Heart right ventricle (tissue), 16 donors: ENCODE data around the gene SRD5A3. TPM values are rescaled to one million over a fixed set of nuclear protein-coding genes. Genes with fewer than 3 reads are reported as not detected.
"Not testable (repeated sequence)": the region's sequence is repeated elsewhere in the genome, so short reads cannot be mapped to it uniquely, and the experiment has no call there.

Source experiments
- ATAC-seq, 8 donors: fragments of 200-7000 bp; cut with Tn5 transposase; one replicate each; pipeline ENCODE4 v1.9.1; 2020; ENCODE audit warnings: mild to moderate bottlenecking in 8 of 8, moderate library complexity in 8 of 8, moderate number of reproducible peaks in 1 of 8
- DNase-seq, 2 donors: peaks; one replicate each; pipeline ENCODE4 v3.0.0-alpha.2; 2020
- H3K27ac ChIP-seq, 10 donors: fragments of 200-600 bp; sonication (generic) in 2 of 10; one replicate each; pipeline versions ENCODE4 v1.5.0 to v1.8.0; 2020 to 2022; ENCODE audit warnings: mild to moderate bottlenecking in 3 of 10
- H3K27me3 ChIP-seq, 7 donors: fragments of 200-600 bp; one replicate each; pipeline ENCODE4 v1.8.0; 2021 to 2022; ENCODE audit warnings: mild to moderate bottlenecking in 2 of 7
- H3K36me3 ChIP-seq, 9 donors: fragments of 200-600 bp; sonication (generic) in 1 of 9; one replicate each; pipeline versions ENCODE4 v1.5.0 to v1.8.0; 2020 to 2022; ENCODE audit warnings: mild to moderate bottlenecking in 2 of 9
- H3K4me1 ChIP-seq, 9 donors: fragments of 200-600 bp; sonication (generic) in 1 of 9; one replicate each; pipeline versions ENCODE4 v1.5.0 to v1.8.0; 2020 to 2022; ENCODE audit warnings: mild to moderate bottlenecking in 4 of 9
- H3K4me3 ChIP-seq, 10 donors: fragments of 200-600 bp; sonication (generic) in 2 of 10; one replicate each; pipeline versions ENCODE4 v1.5.0 to v1.8.0; 2020 to 2022; ENCODE audit warnings: mild to moderate bottlenecking in 7 of 10, moderate library complexity in 2 of 10
- H3K9me3 ChIP-seq, 11 donors: fragments of 200-600 bp in 10 of 11; sonication (generic) in 2 of 11; one replicate each; pipeline versions ENCODE4 v1.5.0 to v1.8.0; 2013 to 2022; ENCODE audit warnings: mild to moderate bottlenecking in 2 of 11, control low read depth in 1 of 11, moderate library complexity in 1 of 11
- WGBS, 2 donors: extraction: QIAGEN DNeasy Blood & Tissue Kit; methylation state at CpG; one replicate each; pipeline ENCODE4 v1.1.7; 2013; ENCODE audit warnings: inconsistent platforms in 1 of 2; 5-methylcytosine and 5-hydroxymethylcytosine counted together
- intact Hi-C, 10 donors: fragments of 100-400 bp; cut with DNase I; formaldehyde crosslinking; loops; one replicate each; pipeline versions ENCODE4 v1.11.1 to v1.14.2; 2022
- polyA plus RNA-seq, 2 donors: library from polyadenylated mRNA; stranded (reverse); fragments of 200-250 nt; gene quantifications; one replicate each; pipeline ENCODE4 v1.2.3, GENCODE V29; 2013
- total RNA-seq, 10 donors: library from RNA; stranded (reverse); fragmentation: NEBNext Ultra II Directional in 3 of 10; extraction: Animal tissue kit (Norgen Biotek cat#: 25700) in 3 of 10; gene quantifications; one replicate each; pipeline versions ENCODE4 v1.2.1 to v1.2.4, GENCODE V29; 2021 to 2023
- TF ChIP-seq, protein P1 (sequence below), 9 donors: fragments of 200-600 bp; sonication (generic) in 2 of 9; IDR thresholded peaks; one replicate each; pipeline versions ENCODE4 v1.5.0 to v1.8.0; 2021 to 2022; ENCODE audit warnings: antibody characterized with exemption in 9 of 9, mild to moderate bottlenecking in 5 of 9, moderate library complexity in 1 of 9
- donor health status: Arrhythmogenic right ventricular cardiomyopathy.
- donor health status: ischemic (EF 13 %, LVEDD 7.1; RV severe dilation, severe dysfunction).
- donor health status: healthy with polysubstance abuse.
- donor health status: DM: no; HTN: yes; CAD: no.
- donor health status: DM: no; HTN: no; CAD: no.
- donor health status: ischemic (EF 25% LVEDD 6.9; RV normal size, moderate dysfunction).
- donor health status: ischemic (EF 25% LVEDD 5.7; RV mildly dilated, moderate dysfunction).
- donor health status: healthy.
- donor health status: DM: yes; HTN: yes; CAD: no.
- donor health status: Ischemic cardiomyopathy.
- donor health status: ischemic (EF 35%, LVEDD 5.7; RV mildly dilated, moderate dysfunction).
- donor health status: nonischemic (EF 11% LVEDD 7.7; RV severe dilation, severe dysfunction).
- donor health status: DM: yes; HTN: yes; CAD: no.
- donor health status: PGD.
- donor health status: ischemic (EF 29% LVEDD 5.4; RV normal size, mild dysfunction).
- donor health status: nonischemic (EF 23%, LVEDD 6.1; RV moderate dilation, normal function).

The SRD5A3 gene
- total and polyA plus RNA-seq, 12 donors: 4.4 to 14.6 (median 7.7) TPM

GRCh38 chr4:55351824-55352223, 5.8 kb downstream of the SRD5A3 start:
- DNase-seq: no peak
- no peak overlapping the region for H3K27ac ChIP-seq
- H3K4me3 ChIP-seq: no peak overlapping the region
- no peak for ATAC-seq
- intact Hi-C loops: loop anchor here in 1 of 10 donors (10.0 kb wide), 1 partner anchor 513 kb away; no protein-coding TSS in a partner anchor
- no peaks in the 10 kb centered on the region for H3K27me3 ChIP-seq
- H3K4me1 ChIP-seq: peaks cover 5 to 23% (median 11%) of the 10 kb centered on the region in 9 donors
- no peaks in the 10 kb centered on the region for H3K9me3 ChIP-seq
- TF ChIP-seq, protein P1, sequence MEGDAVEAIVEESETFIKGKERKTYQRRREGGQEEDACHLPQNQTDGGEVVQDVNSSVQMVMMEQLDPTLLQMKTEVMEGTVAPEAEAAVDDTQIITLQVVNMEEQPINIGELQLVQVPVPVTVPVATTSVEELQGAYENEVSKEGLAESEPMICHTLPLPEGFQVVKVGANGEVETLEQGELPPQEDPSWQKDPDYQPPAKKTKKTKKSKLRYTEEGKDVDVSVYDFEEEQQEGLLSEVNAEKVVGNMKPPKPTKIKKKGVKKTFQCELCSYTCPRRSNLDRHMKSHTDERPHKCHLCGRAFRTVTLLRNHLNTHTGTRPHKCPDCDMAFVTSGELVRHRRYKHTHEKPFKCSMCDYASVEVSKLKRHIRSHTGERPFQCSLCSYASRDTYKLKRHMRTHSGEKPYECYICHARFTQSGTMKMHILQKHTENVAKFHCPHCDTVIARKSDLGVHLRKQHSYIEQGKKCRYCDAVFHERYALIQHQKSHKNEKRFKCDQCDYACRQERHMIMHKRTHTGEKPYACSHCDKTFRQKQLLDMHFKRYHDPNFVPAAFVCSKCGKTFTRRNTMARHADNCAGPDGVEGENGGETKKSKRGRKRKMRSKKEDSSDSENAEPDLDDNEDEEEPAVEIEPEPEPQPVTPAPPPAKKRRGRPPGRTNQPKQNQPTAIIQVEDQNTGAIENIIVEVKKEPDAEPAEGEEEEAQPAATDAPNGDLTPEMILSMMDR (IDR thresholded peaks at IDR 0.05): no peak
- peaks cover 0 to 21% (median 2%) of the 10 kb centered on the region in 9 donors for H3K36me3 ChIP-seq

GRCh38 chr4:55352726-55353125, 6.7 kb downstream of the SRD5A3 start:
- DNase-seq (no peak), ATAC-seq (no peak)
- Histone ChIP-seq H3K36me3 (peaks cover 0 to 21% (median 2%) of the 10 kb centered on the region in 9 donors), H3K4me1 (peaks cover 0 to 23% (median 3%) of the 10 kb centered on the region in 9 donors), H3K27ac (no peak overlapping the region), H3K9me3 (no peaks in the 10 kb centered on the region), H3K4me3 (no peak overlapping the region), H3K27me3 (no peaks in the 10 kb centered on the region)
- 95 to 99% methylated on average over 2 of the region's 2 CpGs for WGBS, 2 donors
- intact Hi-C loops: loop anchor here in 1 of 10 donors (10.0 kb wide), 1 partner anchor 512 kb away; no protein-coding TSS in a partner anchor
- TF ChIP-seq, protein P1 (IDR thresholded peaks at IDR 0.05): no peak

- intact Hi-C loops: loop anchor here in 1 of 10 donors (10.0 kb wide), 1 partner anchor 512 kb away; no protein-coding TSS in a partner anchor
- H3K27ac ChIP-seq, ATAC-seq, H3K4me3 ChIP-seq, H3K9me3 ChIP-seq, H3K27me3 ChIP-seq, DNase-seq: not testable (repeated sequence)
- Histone ChIP-seq H3K4me1 (peaks cover 0 to 23% (median 4%) of the 10 kb centered on the region in 9 donors), H3K36me3 (peaks cover 0 to 21% (median 2%) of the 10 kb centered on the region in 9 donors)
- WGBS, 2 donors: 94 to 99% methylated on average over 13 of the region's 13 CpGs
Observed at GRCh38 chr4:55353228-55353747, 7.2 kb downstream of the SRD5A3 start.

DNA sequence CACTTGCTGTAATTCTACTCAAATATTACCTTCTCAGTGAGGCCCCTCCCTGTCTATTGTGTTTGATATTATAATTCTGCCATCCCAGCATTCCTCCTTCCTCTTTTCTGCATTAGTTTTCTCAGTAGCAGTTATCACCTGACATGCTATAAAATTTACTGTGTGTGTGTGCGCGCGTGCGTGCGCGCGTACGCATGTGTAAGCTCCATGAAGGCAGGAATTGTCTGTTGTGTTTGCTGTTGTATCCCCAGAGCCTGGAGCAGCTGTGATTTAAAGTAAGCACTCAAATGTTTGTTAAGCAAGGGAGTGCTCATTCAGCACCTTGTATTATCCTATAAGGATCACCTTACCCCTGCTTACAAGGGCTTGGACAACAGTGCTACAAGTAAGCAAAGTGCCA, 8.6 kb downstream of the SRD5A3 start:
- TF ChIP-seq, protein P1 (IDR thresholded peaks at IDR 0.05): no peak
- intact Hi-C loops: loop anchor here in 1 of 10 donors (10.0 kb wide), 1 partner anchor 510 kb away; no protein-coding TSS in a partner anchor
- no peaks in the 10 kb centered on the region for H3K9me3 ChIP-seq
- H3K4me1 ChIP-seq: peaks cover 2 to 32% (median 17%) of the 10 kb centered on the region in 9 donors
- no peaks in the 10 kb centered on the region for H3K27me3 ChIP-seq
- DNase-seq (no peak), ATAC-seq (no peak)
- H3K36me3 ChIP-seq: peaks cover 0 to 21% (median 2%) of the 10 kb centered on the region in 9 donors
- 94 to 95% methylated on average over 8 of the region's 8 CpGs for WGBS, 2 donors
- no peak overlapping the region for H3K27ac ChIP-seq
- H3K4me3 ChIP-seq: no peak overlapping the region

GRCh38 chr4:55355555-55355954, 9.5 kb downstream of the SRD5A3 start:
- no peak overlapping the region for H3K27ac ChIP-seq
- 78 to 80% methylated on average over 6 of the region's 6 CpGs for WGBS, 2 donors
- no peak overlapping the region for H3K4me3 ChIP-seq
- no peaks in the 10 kb centered on the region for H3K9me3 ChIP-seq
- peaks cover 2 to 38% (median 18%) of the 10 kb centered on the region in 9 donors for H3K4me1 ChIP-seq
- no peaks in the 10 kb centered on the region for H3K27me3 ChIP-seq
- TF ChIP-seq, protein P1 (IDR thresholded peaks at IDR 0.05): no peak
- ATAC-seq (no peak), DNase-seq (no peak)
- intact Hi-C loops: loop anchor here in 1 of 10 donors (10.0 kb wide), 1 partner anchor 509 kb away; no protein-coding TSS in a partner anchor
- H3K36me3 ChIP-seq: peaks cover 0 to 21% (median 2%) of the 10 kb centered on the region in 9 donors
